Measurements from ENCODE around the gene CEBPZ. TPM values are rescaled to one million over a fixed set of nuclear protein-coding genes. Genes with fewer than 3 reads are reported as not detected.

Gene CEBPZ
- total RNA-seq = 75.4 and 79.2 TPM in 2 replicates

- H3K36me3 Mint-ChIP-seq (ENCODE audit: low read depth) = peaks cover 29% of the 10 kb centered on the region
- no peak within 1 kb of the TSS for H3K4me3 Mint-ChIP-seq
- H3K4me1 Mint-ChIP-seq (ENCODE audit: low read depth) = peaks cover 26% of the 10 kb centered on the region
- no peaks in the 10 kb centered on the region for H3K27me3 Mint-ChIP-seq (ENCODE audit: insufficient read depth)
- no peak within 1 kb of the TSS for H3K27ac Mint-ChIP-seq
- DNase-seq (ENCODE audit: low spot score) = peak; percentile 86
- intact Hi-C loops (cut with micrococcal nuclease) = loop anchor here (1.0 to 10.0 kb wide), 17 partner anchors 13 to 1520 kb away; partner anchors contain the start of genes ATL2, CEBPZOS, GPATCH11 and HEATR5B
- no peaks in the 10 kb centered on the region for H3K9me3 Mint-ChIP-seq
Observed at GRCh38 chr2:37231241-37232130, at the start of gene CEBPZ, which contains the start of gene NDUFAF7. Gene CEBPZ (minus strand): TSS chr2:37231596. CDS start chr2:37231567, 29 bp downstream. Gene NDUFAF7 (plus strand): TSS chr2:37231658. CDS start chr2:37231706, 48 bp downstream.

GRCh38 chr2:37276291-37276690 lies 44.9 kb upstream of the CEBPZ start:
- DNase-seq (ENCODE audit: low spot score) = no peak
- no peak overlapping the region for H3K27ac Mint-ChIP-seq
- H3K4me1 Mint-ChIP-seq (ENCODE audit: low read depth) = no peaks in the 10 kb centered on the region
- no peaks in the 10 kb centered on the region for H3K9me3 Mint-ChIP-seq
- H3K4me3 Mint-ChIP-seq = no peak overlapping the region
- H3K27me3 Mint-ChIP-seq (ENCODE audit: insufficient read depth) = no peaks in the 10 kb centered on the region
- peaks cover 14% of the 10 kb centered on the region for H3K36me3 Mint-ChIP-seq (ENCODE audit: low read depth)
- intact Hi-C loops (cut with micrococcal nuclease) = loop anchor here (5.0 kb wide), 1 partner anchor 109 kb away; no protein-coding TSS in a partner anchor

GRCh38 chr2:37274359-37274965 lies 43.1 kb upstream of the CEBPZ start:
- DNase-seq (ENCODE audit: low spot score) = no peak
- no peaks in the 10 kb centered on the region for H3K4me1 Mint-ChIP-seq (ENCODE audit: low read depth)
- H3K9me3 Mint-ChIP-seq = no peaks in the 10 kb centered on the region
- H3K27ac Mint-ChIP-seq = no peak overlapping the region
- H3K36me3 Mint-ChIP-seq (ENCODE audit: low read depth) = peaks cover 16% of the 10 kb centered on the region
- H3K4me3 Mint-ChIP-seq = no peak overlapping the region
- H3K27me3 Mint-ChIP-seq (ENCODE audit: insufficient read depth) = no peaks in the 10 kb centered on the region
- intact Hi-C loops (cut with micrococcal nuclease) = no loop called here

GRCh38 chr2:37271376-37272067 lies 40.1 kb upstream of the CEBPZ start:
- H3K27ac Mint-ChIP-seq = no peak overlapping the region
- no peaks in the 10 kb centered on the region for H3K27me3 Mint-ChIP-seq (ENCODE audit: insufficient read depth)
- no peaks in the 10 kb centered on the region for H3K4me1 Mint-ChIP-seq (ENCODE audit: low read depth)
- intact Hi-C loops (cut with micrococcal nuclease) = no loop called here
- peaks cover 29% of the 10 kb centered on the region for H3K36me3 Mint-ChIP-seq (ENCODE audit: low read depth)
- H3K4me3 Mint-ChIP-seq = no peak overlapping the region
- H3K9me3 Mint-ChIP-seq = no peaks in the 10 kb centered on the region
- no peak for DNase-seq (ENCODE audit: low spot score)

GRCh38 chr2:37268111-37268510 lies 36.7 kb upstream of the CEBPZ start:
- H3K4me1 Mint-ChIP-seq (ENCODE audit: low read depth) = no peaks in the 10 kb centered on the region
- H3K27me3 Mint-ChIP-seq (ENCODE audit: insufficient read depth) = no peaks in the 10 kb centered on the region
- H3K4me3 Mint-ChIP-seq = no peak overlapping the region
- DNase-seq (ENCODE audit: low spot score) = no peak
- intact Hi-C loops (cut with micrococcal nuclease) = no loop called here
- no peaks in the 10 kb centered on the region for H3K9me3 Mint-ChIP-seq
- H3K36me3 Mint-ChIP-seq (ENCODE audit: low read depth) = peaks cover 32% of the 10 kb centered on the region
- no peak overlapping the region for H3K27ac Mint-ChIP-seq

- Mint-ChIP-seq H3K9me3 (no peaks in the 10 kb centered on the region), H3K4me3 (no peak overlapping the region), H3K27me3 (ENCODE audit: insufficient read depth) (no peaks in the 10 kb centered on the region), H3K4me1 (ENCODE audit: low read depth) (no peaks in the 10 kb centered on the region), H3K27ac (no peak overlapping the region), H3K36me3 (ENCODE audit: low read depth) (peaks cover 32% of the 10 kb centered on the region)
- no peak for DNase-seq (ENCODE audit: low spot score)
- intact Hi-C loops (cut with micrococcal nuclease) = no loop called here
Observed at GRCh38 chr2:37267685-37268084, 36.3 kb upstream of the CEBPZ start.

GRCh38 chr2:37263839-37264238 lies 32.4 kb upstream of the CEBPZ start:
- Mint-ChIP-seq H3K4me3 (no peak overlapping the region), H3K27ac (no peak overlapping the region), H3K9me3 (no peaks in the 10 kb centered on the region), H3K4me1 (ENCODE audit: low read depth) (no peaks in the 10 kb centered on the region), H3K36me3 (ENCODE audit: low read depth) (peaks cover 33% of the 10 kb centered on the region), H3K27me3 (ENCODE audit: insufficient read depth) (no peaks in the 10 kb centered on the region)
- intact Hi-C loops (cut with micrococcal nuclease) = no loop called here
- DNase-seq (ENCODE audit: low spot score) = no peak

GRCh38 chr2:37262522-37262921 lies 31.1 kb upstream of the CEBPZ start:
- Mint-ChIP-seq H3K9me3 (no peaks in the 10 kb centered on the region), H3K36me3 (ENCODE audit: low read depth) (peaks cover 27% of the 10 kb centered on the region), H3K4me3 (no peak overlapping the region), H3K4me1 (ENCODE audit: low read depth) (no peaks in the 10 kb centered on the region), H3K27ac (no peak overlapping the region), H3K27me3 (ENCODE audit: insufficient read depth) (no peaks in the 10 kb centered on the region)
- intact Hi-C loops (cut with micrococcal nuclease) = no loop called here
- DNase-seq (ENCODE audit: low spot score) = no peak

- intact Hi-C loops (cut with micrococcal nuclease) = no loop called here
- Mint-ChIP-seq H3K27me3 (ENCODE audit: insufficient read depth) (no peaks in the 10 kb centered on the region), H3K36me3 (ENCODE audit: low read depth) (peaks cover 64% of the 10 kb centered on the region), H3K4me1 (ENCODE audit: low read depth) (no peaks in the 10 kb centered on the region), H3K27ac (no peak overlapping the region), H3K9me3 (no peaks in the 10 kb centered on the region), H3K4me3 (no peak overlapping the region)
- no peak for DNase-seq (ENCODE audit: low spot score)
Observed at GRCh38 chr2:37250869-37251740, 19.7 kb upstream of the CEBPZ start.

- intact Hi-C loops (cut with micrococcal nuclease) = no loop called here
Observed at GRCh38 chr2:37246205-37246604, 14.8 kb upstream of the CEBPZ start.

GRCh38 chr2:37244755-37245154 lies 13.4 kb upstream of the CEBPZ start:
- H3K4me1 Mint-ChIP-seq (ENCODE audit: low read depth) = peaks cover 36% of the 10 kb centered on the region
- no peak overlapping the region for H3K27ac Mint-ChIP-seq
- intact Hi-C loops (cut with micrococcal nuclease) = loop anchor here (1.0 kb wide), 1 partner anchor 13 kb away; the partner anchor contains the start of genes CEBPZ and NDUFAF7
- H3K27me3 Mint-ChIP-seq (ENCODE audit: insufficient read depth) = no peaks in the 10 kb centered on the region
- no peak overlapping the region for H3K4me3 Mint-ChIP-seq
- H3K36me3 Mint-ChIP-seq (ENCODE audit: low read depth) = peaks cover 67% of the 10 kb centered on the region
- no peaks in the 10 kb centered on the region for H3K9me3 Mint-ChIP-seq
- DNase-seq (ENCODE audit: low spot score) = no peak

More at GRCh38 chr2:37246205-37246604, 14.8 kb upstream of the CEBPZ start:
- Mint-ChIP-seq H3K27me3 (ENCODE audit: insufficient read depth) (no peaks in the 10 kb centered on the region), H3K27ac (no peak overlapping the region), H3K4me1 (ENCODE audit: low read depth) (peaks cover 29% of the 10 kb centered on the region), H3K4me3 (no peak overlapping the region), H3K36me3 (ENCODE audit: low read depth) (peaks cover 68% of the 10 kb centered on the region), H3K9me3 (no peaks in the 10 kb centered on the region)
- DNase-seq (ENCODE audit: low spot score) = no peak

GRCh38 chr2:37244017-37244416 lies 12.6 kb upstream of the CEBPZ start:
- intact Hi-C loops (cut with micrococcal nuclease) = loop anchor here (1.0 kb wide), 1 partner anchor 13 kb away; the partner anchor contains the start of genes CEBPZ and NDUFAF7
- DNase-seq (ENCODE audit: low spot score) = no peak
- peaks cover 63% of the 10 kb centered on the region for H3K36me3 Mint-ChIP-seq (ENCODE audit: low read depth)

More at GRCh38 chr2:37244017-37244416, 12.6 kb upstream of the CEBPZ start:
- peaks cover 36% of the 10 kb centered on the region for H3K4me1 Mint-ChIP-seq (ENCODE audit: low read depth)
- H3K27me3 Mint-ChIP-seq (ENCODE audit: insufficient read depth) = no peaks in the 10 kb centered on the region
- no peak overlapping the region for H3K27ac Mint-ChIP-seq
- no peaks in the 10 kb centered on the region for H3K9me3 Mint-ChIP-seq
- H3K4me3 Mint-ChIP-seq = no peak overlapping the region

Data from activated T-helper 1 cell treated with anti-CD3 and anti-CD28 coated beads, Interleukin-12 subunit alpha, Interleukin-12 subunit beta, Interleukin-2, Interleukin-4 antibody, amounts not matched to agents 30 ng/mL and 10 ng/mL and 1 ng/mL, durations not matched to agents 14 hours and 24 hours and 36 hours (primary cell).